WI38 (cell line): ENCODE results near the gene NEU1.
"Not testable (repeated sequence)": the region's sequence is repeated elsewhere in the genome, so short reads cannot be mapped to it uniquely, and the experiment has no call there.

ENCODE experiments used
- H3K4me3 ChIP-seq: 2 replicates; pipeline ENCODE4 v1.5.1; 2011; ENCODE audit warnings: low read depth, mild to moderate bottlenecking, control low read depth, low read length
- CTCF ChIP-seq: IDR thresholded peaks from 2 replicates; pipeline ENCODE4 v1.5.1; 2012; ENCODE audit warnings: low read depth, mild to moderate bottlenecking, control low read depth, low read length

The NEU1 gene

GRCh38 chr6:31862344-31863235 lies at the start of gene NEU1:
NEU1 (minus strand) TSS chr6:31862821; CDS start chr6:31862776, 45 bp downstream.
- H3K4me3 ChIP-seq, result peak within 1 kb of the TSS; percentile 73
- TF ChIP-seq CTCF, result no peak

GRCh38 chr6:31911826-31912585 lies 49.4 kb upstream of the NEU1 start:
- TF ChIP-seq CTCF, result no peak
- H3K4me3 ChIP-seq, result no peak overlapping the region

GRCh38 chr6:31909298-31909697 lies 46.7 kb upstream of the NEU1 start:
- H3K4me3 ChIP-seq, result not testable (repeated sequence)

GRCh38 chr6:31908791-31909190 lies 46.2 kb upstream of the NEU1 start:
- no peak overlapping the region for H3K4me3 ChIP-seq
- TF ChIP-seq CTCF, result no peak

- not testable (repeated sequence) for H3K4me3 ChIP-seq
Measured at GRCh38 chr6:31908255-31908654, 45.6 kb upstream of the NEU1 start.

- H3K4me3 ChIP-seq, result no peak overlapping the region
- TF ChIP-seq CTCF, result no peak
Measured at GRCh38 chr6:31907158-31907813, 44.7 kb upstream of the NEU1 start.

GRCh38 chr6:31906727-31907126 lies 44.1 kb upstream of the NEU1 start:
- H3K4me3 ChIP-seq, result not testable (repeated sequence)

GRCh38 chr6:31906122-31906521 lies 43.5 kb upstream of the NEU1 start:
- no peak for TF ChIP-seq CTCF
- no peak overlapping the region for H3K4me3 ChIP-seq
